LNCAP (cell line): ENCODE results near the gene FAM222A.

Source experiments
- TF ChIP-seq, protein P1 (sequence below): fragments of 450-650 bp; IDR thresholded peaks from 2 replicates; pipeline ENCODE4 v1.5.1; 2017; ENCODE audit warnings: mild to moderate bottlenecking

Gene FAM222A

DNA sequence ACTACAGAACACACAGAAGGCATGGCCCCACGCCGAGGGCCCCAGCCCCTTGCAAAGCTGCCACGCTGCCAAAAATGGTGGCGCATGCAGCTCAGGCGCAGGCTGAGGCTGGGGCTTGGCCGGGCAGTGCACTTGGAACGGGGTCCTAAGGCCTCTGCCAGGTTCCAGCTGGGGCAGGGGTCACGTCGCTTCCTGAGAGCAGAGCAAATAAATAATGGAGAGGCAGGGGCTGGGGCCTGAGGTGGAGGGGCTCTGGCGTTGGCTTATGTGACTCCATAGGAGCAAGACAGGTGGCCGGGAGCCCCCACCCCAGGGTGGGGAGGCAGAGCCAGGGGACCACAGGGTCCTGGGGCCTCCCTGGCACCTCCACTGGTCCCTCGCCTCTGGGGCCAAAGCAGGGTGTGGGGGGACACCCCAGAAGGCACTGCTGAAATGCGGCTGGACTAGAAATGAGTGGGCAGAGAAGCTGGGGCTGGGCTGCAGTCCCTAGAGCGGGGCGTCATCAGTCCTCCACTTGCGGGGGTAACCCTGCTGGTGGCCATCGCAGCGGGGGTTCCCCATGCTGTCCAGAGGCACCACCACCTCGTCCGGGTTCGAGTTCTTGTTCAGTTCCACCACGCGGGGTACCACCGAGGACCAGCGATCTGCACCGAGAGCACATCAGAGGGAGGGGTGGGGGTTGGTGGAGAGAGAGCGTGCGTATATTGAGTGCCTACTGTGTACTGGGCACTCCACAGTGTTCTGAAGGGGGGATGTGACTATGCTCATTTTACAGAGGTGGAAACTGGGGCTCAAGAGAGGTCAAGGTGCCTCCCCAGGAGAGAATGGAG is 69.7 kb downstream of the FAM222A start:
- TF ChIP-seq, protein P1, sequence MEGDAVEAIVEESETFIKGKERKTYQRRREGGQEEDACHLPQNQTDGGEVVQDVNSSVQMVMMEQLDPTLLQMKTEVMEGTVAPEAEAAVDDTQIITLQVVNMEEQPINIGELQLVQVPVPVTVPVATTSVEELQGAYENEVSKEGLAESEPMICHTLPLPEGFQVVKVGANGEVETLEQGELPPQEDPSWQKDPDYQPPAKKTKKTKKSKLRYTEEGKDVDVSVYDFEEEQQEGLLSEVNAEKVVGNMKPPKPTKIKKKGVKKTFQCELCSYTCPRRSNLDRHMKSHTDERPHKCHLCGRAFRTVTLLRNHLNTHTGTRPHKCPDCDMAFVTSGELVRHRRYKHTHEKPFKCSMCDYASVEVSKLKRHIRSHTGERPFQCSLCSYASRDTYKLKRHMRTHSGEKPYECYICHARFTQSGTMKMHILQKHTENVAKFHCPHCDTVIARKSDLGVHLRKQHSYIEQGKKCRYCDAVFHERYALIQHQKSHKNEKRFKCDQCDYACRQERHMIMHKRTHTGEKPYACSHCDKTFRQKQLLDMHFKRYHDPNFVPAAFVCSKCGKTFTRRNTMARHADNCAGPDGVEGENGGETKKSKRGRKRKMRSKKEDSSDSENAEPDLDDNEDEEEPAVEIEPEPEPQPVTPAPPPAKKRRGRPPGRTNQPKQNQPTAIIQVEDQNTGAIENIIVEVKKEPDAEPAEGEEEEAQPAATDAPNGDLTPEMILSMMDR: no peak

DNA sequence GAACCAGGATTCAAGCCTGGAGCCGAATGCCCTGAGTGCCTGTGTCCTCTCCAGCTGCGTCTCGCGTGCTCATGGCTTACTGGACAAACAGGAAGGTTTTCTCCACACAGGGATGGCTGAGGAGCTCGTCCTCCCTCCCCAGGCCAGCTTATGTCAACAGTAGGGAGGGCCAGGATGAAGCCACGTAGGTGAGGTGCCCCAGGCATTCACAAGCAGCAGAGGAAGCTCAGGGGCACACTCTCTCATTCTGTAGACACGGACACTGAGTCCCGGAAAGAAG is 70.3 kb downstream of the FAM222A start:
- TF ChIP-seq, protein P1: no peak

DNA sequence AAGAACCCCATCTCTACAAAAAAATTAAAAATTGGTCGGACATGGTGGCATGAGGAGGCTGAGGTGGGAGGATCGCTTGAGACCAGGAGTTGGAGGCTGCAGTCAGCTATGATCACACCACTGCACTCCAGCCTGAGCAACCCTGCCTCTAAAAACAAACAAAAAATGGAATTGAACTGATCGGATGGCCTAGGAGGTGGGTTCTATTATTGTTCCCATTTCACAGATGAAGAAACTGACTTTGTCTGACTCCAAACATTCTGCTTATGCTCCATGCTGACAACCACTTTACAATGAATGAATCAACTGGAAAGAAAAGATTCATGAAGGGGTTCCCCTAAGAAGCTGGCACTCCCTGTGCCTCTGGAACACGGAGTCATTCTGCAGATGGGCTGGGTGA is 72.2 kb downstream of the FAM222A start:
- TF ChIP-seq, protein P1: no peak

DNA sequence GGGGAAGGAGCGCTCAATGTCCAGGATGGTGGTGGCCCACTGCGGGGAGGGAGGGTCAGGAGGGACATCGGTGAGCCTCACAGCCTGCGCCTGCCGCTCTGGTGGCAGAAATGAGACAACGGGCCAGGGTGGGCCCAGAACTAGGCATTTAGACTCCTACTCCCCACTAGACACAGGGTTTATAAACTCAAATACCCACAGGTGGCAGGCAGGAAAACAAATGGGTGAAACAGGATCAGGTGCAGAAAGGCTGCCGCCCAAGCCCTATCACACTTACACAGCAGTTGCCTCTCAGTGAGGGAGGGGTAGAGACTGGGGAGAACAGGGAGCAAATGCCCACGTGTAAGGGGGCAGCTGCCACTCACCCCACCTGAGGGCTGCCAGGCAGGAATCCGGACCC is 73.2 kb downstream of the FAM222A start:
- TF ChIP-seq, protein P1: no peak

DNA sequence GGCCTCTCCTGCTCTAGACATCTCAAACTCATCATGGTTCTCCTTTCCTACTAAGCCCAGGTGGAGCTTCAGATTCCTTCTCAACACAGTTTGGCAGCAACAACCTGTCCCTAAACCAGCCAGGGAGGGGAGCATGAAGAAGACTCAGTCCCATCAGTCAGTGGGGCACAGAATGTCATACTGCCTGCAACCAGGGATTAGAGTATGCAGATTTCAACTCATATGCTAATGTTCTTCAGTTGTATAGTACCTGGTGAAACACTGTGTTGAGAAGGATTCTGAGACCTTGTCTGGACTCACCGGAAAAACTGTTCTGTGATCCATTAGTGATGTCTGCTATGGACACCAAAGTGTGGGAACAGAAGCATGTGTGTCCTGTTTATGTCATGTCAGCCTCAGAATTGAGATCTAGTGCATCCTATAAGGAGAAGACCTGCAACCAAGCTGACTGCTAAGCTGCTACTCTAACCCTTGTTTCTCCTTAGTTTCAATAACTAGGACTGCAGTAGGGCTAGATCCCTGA is 76.0 kb downstream of the FAM222A start:
- TF ChIP-seq, protein P1: no peak

DNA sequence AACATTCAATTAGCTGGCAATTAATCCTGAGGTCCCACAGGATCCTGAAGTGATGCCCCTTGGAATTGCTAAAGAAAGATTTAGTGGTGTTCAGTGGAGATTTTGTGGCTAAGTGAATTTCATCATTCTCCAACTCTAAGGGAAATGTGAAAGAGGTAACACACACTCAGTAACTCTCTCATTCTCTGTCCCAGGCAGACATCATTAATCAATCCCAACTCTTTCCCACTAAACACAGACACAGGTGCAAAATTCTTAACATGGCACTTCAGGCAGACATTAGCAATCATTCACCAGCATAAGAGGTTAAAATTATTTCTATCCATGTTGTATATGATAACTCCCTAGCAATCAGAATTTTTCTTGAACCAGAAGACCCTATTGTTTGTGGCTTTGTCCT is 79.4 kb downstream of the FAM222A start:
- TF ChIP-seq, protein P1: no peak

DNA sequence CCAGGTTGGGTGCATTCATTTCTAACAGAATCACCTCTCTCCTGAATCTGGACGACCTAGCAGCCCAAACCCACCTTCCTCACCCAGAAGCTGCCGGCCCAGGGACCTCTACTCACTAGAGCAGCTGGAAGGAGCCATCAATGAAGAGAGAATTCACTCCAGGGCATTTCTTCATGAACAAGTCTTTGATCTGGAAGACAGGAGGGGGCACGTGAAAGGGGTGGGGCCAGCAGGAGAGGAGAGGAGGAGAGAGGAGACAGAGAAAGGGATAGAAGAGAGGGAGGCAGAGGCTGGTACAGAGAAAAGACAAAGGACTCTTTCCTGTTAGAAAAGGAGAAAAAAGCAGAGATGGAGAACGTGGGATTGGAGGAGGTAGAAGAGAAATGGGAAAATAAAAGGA is 79.8 kb downstream of the FAM222A start:
- TF ChIP-seq, protein P1: no peak
